Stimulated activated CD8-positive, alpha-beta memory T cell treated with anti-CD3 and anti-CD28 coated beads, Interleukin-12 subunit alpha, Interleukin-12 subunit beta, amount 100 ng/mL, for 24 hours (primary cell): ENCODE measurements around the gene ANGPTL4.
A peak's percentile ranks its signal among the peaks of the same experiment; 100 is the strongest.
"Not testable (repeated sequence)": the region's sequence is repeated elsewhere in the genome, so short reads cannot be mapped to it uniquely, and the experiment has no call there.

Experiments
- DNase-seq: peaks from one replicate; pipeline ENCODE4 v3.0.0-alpha.2; 2020; ENCODE audit errors: extremely low read depth

ANGPTL4 gene

GRCh38 chr19:8334458-8335342 lies 29.3 kb upstream of the ANGPTL4 start:
- DNase-seq, result no peak

- no peak for DNase-seq
These were observed 28.4 kb upstream of the ANGPTL4 start for GRCh38 chr19:8335343-8336071.

DNA sequence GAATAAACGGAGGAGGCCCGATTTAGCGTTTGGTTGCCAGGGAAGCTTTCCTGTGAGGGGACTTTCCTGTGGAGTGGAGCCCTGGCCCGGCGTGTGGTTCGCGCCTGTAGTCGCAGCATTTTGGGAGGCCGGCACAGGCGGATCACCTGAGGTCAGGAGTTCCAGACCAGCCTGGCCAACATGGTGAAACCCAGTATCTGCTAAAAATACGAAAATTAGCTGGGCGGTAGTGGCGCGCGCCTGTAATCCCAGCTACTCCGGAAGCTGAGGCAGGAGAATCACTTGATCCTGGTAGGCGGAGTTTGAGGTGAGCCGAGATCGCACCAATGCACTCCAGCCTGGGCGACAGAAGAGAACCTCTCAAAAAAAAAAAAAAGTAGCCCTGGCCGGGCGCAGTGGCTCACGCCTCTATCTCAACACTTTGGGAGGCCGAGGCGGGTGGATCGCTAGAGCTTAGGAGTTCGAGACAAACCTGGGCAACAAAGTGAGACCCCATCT lies 27.8 kb upstream of the ANGPTL4 start:
- DNase-seq, result no peak

DNA sequence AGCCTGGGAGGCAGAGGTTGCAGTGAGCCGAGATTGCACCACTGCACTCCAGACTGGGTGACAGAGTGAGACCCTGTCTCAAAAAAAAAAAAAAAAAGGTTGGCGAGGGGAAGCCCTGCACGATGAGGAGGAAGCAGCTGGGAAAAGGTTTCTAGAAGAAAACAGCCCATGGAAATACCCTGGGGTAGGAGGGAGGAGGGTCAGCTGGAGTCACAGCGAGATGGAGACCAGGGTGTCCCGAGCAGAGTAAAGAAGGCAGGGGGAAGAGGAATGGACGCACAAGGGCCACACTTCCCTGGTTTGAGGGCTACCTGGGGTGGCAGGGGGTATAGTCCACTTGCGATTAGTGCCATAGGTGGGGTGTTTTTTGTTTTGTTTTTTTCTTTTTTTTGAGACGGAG lies 27.3 kb upstream of the ANGPTL4 start:
- no peak for DNase-seq

GRCh38 chr19:8337728-8338127 lies 26.2 kb upstream of the ANGPTL4 start:
- no peak for DNase-seq

GRCh38 chr19:8338835-8339234 lies 25.1 kb upstream of the ANGPTL4 start:
- DNase-seq, result no peak

DNA sequence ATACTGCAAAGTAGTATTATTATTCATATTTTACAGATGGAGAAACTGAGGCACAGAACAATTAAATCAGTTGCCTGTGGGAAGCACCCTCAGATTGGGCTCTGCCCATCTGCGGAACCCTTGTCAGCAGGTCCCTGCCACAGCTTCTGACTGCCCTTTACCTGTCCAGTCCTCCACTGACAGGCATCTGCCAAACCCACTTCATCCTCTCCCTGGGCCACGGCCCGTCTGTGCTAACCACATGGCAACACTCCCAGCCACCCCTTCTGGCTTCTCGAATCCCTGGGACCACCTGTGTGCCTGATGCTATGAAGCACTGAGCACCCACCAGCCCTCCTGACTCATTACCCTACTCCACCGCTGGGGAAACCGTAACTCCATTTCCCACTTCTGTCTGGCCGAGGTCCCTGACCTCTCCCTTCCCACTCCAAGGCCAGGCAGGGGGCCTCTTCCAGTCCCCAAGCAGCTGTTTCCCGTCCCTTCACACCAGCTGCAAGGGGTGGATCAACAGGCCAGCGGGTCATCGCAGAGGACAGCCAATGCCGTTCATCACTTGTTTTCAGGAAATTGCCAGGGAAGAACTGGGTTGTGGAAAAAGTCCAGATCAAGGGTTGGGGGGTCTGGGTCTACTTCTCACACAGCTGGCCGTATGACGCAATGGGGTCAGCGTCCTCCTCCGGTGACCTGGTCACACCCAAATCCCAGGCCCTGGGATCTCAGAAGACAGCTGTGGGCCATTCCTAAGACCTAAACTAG lies 23.4 kb upstream of the ANGPTL4 start:
- DNase-seq, result no peak

- not testable (repeated sequence) for DNase-seq
These were observed 22.5 kb upstream of the ANGPTL4 start for GRCh38 chr19:8341504-8341903.

DNA sequence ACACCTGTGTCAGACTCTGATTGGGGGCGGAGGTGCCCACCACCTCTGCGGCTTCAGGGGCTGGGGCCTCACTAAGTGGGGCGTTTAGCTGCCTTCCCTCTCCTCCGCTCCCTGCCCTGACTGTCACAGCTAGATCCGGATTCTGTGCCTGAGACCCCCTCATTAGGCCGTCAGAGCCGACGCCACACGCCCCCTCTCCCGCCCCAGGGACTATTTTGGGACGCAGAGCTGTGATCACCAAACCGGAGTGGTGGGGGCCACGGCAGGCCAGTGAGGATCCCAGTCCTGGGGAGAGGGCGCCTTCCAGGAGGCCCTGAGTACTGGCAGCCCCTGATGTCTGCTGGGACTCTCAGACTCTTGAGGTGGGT lies 21.7 kb upstream of the ANGPTL4 start:
- no peak for DNase-seq

- DNase-seq, result peak; percentile 82
These were observed 21.1 kb upstream of the ANGPTL4 start, which contains the start of gene KANK3 for GRCh38 chr19:8342684-8343482. TSS of gene KANK3 (minus strand) at chr19:8343262. CDS start at chr19:8337828, 5,434 bp downstream.

DNA sequence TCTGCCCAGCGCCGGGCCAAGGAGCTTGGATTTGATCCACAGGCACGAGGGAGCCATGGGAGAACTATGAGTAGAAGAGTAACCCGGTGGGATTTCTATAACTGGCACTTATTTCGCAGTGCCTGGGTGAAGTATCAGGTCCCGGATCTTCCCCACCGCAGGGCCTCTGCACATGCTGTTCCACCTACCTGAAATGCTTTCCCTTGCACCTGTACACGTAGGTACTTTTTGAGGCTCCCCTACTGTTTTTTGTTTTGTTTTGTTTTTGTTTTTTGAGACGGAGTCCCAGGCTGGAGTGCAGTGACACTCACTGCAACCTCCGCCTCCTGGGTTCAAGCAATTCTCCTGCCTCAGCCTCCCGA lies 20.5 kb upstream of the ANGPTL4 start:
- DNase-seq, result no peak

DNA sequence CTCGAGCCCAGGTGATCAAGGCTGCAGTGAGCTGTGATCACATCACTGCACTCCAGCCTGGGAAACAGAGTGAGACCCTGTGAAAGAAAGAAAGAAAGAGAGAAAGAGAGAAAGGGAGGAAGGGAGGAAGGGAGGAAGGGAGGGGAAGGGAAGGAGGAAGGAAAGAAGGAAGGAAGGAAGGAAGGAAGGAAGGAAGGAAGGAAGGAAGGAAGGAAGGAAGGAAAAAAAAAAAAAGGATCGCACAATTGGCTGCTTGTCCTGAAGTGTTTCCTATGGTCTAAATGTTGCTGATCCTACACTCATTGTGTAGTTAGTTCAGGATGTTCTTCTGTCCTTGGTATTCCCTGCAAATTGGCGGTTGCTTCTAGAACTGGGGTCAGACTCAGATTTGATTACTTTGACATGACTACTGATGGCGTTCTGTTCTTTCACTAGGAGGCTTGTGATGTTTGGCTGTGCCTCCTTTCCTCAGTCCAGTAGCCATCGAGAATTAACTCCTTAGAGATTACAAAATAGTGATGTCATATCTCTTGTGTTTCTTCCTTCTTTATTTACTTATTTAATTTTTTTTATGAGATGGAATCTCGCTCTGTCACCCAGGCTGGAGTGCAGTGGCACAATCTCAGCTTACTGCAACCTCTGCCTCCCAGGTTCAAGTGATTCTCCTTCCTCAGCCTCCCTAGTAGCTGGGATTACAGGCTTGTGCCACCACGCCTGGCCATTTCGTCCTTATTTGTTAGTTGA lies 14.2 kb upstream of the ANGPTL4 start:
- DNase-seq, result not testable (repeated sequence)

- no peak for DNase-seq
These were observed 11.7 kb upstream of the ANGPTL4 start for GRCh38 chr19:8352134-8352827.

- not testable (repeated sequence) for DNase-seq
These were observed 11.1 kb upstream of the ANGPTL4 start for GRCh38 chr19:8352845-8353244.

GRCh38 chr19:8355631-8356402 lies 8.1 kb upstream of the ANGPTL4 start:
- DNase-seq, result no peak

DNA sequence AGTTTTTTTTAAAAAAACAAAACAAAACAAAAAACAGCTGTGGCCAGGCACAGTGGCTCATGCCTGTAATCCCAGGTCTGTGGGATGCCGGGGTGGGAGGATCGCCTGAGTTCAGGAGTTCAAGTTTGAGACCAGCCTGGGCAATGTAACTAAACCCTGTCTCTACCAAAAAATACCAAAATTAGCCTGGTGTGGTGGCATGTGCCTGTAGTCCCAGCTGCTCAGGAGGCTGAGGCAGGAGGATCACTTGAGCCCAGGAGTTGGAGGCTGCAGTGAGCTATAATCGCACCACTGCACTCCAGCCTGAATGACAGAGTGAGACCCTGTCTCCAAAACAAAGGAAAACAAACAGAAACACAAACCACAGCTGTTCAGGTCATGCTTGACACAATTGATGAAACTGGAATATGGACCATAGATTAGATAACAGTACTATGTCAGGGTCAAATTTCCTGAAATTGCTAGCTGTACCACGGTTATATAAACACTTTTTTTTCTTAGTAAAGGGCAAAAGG lies 6.9 kb upstream of the ANGPTL4 start:
- no peak for DNase-seq

GRCh38 chr19:8358948-8359347 lies 5.0 kb upstream of the ANGPTL4 start:
- no peak for DNase-seq

DNA sequence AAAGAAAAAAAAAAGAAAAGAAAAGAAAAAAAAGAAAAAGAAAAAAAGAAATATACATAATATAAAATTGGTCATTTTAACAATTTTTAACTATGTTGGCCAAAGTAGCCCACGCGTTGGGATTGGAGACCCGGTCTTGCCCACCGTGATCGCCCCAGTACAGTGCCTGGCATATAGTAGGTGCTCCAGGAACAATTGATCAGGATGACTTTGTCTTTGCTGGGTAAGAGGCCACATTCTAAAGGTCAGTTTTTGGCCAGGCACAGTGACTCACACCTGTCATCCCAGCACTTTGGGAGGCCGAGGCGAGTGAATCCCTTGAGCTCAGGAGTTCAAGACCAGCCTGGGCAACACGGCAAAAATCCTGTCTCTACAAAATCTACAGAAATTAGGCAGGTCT lies 3.8 kb upstream of the ANGPTL4 start:
- no peak for DNase-seq
